Cardiac muscle cell (in vitro differentiated cells and primary cell): Measurements from ENCODE around the gene RSPH6A. TPM values are rescaled to one million over a fixed set of nuclear protein-coding genes. Genes with fewer than 3 reads are reported as not detected.
A peak's percentile ranks its signal among the peaks of the same experiment; 100 is the strongest.

Source experiments
- DNase-seq, 2 donors: peaks; one replicate each; pipeline versions ENCODE4 v3.0.0 to v3.0.0-alpha.2; 2010 to 2017; ENCODE audit warnings: low read depth in 1 of 2, low spot score in 1 of 2
- H3K27ac ChIP-seq: fragments of 200-600 bp; sonication (generic); 2 replicates; pipeline ENCODE4 v1.5.1; 2016
- H3K27me3 ChIP-seq: fragments of 200-600 bp; sonication (generic); 2 replicates; pipeline ENCODE4 v1.6.0; 2016; ENCODE audit warnings: control low read depth
- H3K36me3 ChIP-seq: fragments of 200-600 bp; sonication (generic); 2 replicates; pipeline ENCODE4 v1.5.1; 2016; ENCODE audit warnings: control low read depth
- H3K4me1 ChIP-seq: fragments of 200-600 bp; sonication (generic); 2 replicates; pipeline ENCODE4 v1.8.1; 2017; ENCODE audit warnings: low read depth, mild to moderate bottlenecking, mixed run types
- H3K4me3 ChIP-seq: fragments of 200-600 bp; sonication (generic); 2 replicates; pipeline ENCODE4 v1.5.1; 2016; ENCODE audit warnings: mild to moderate bottlenecking
- H3K9me3 ChIP-seq: fragments of 200-600 bp; sonication (generic); 2 replicates; pipeline ENCODE4 v1.5.1; 2017; ENCODE audit warnings: low read depth, mild to moderate bottlenecking, control low read depth
- polyA plus RNA-seq: library from polyadenylated mRNA; unstranded; fragments of >200 nt; fragmentation: Nextera tagmentation; extraction: Ambion mirVana; gene quantifications from 2 replicates; pipeline ENCODE4 v1.2.1, GENCODE V29; 2016
- total RNA-seq: library from RNA; depleted of rRNA; stranded (reverse); fragments of >200 nt; gene quantifications from 2 replicates; pipeline ENCODE4 v1.2.3, GENCODE V29; 2016
- TF ChIP-seq, protein P1 (sequence below): IDR thresholded peaks from 2 replicates; pipeline ENCODE4 v1.5.1; 2012; ENCODE audit warnings: low read depth, mild to moderate bottlenecking, low read length

The RSPH6A gene
- total and polyA plus RNA-seq, 2 experiments from 2014 or later = 0.27 to 0.45 TPM

- H3K27me3 ChIP-seq = no peaks in the 10 kb centered on the region
- peak overlapping the region; percentile 74 for H3K27ac ChIP-seq
- H3K9me3 ChIP-seq = no peaks in the 10 kb centered on the region
- no peaks in the 10 kb centered on the region for H3K36me3 ChIP-seq
- DNase-seq = peak; percentile 27 to 89
- peaks cover 20% of the 10 kb centered on the region for H3K4me1 ChIP-seq
- TF ChIP-seq, protein P1, sequence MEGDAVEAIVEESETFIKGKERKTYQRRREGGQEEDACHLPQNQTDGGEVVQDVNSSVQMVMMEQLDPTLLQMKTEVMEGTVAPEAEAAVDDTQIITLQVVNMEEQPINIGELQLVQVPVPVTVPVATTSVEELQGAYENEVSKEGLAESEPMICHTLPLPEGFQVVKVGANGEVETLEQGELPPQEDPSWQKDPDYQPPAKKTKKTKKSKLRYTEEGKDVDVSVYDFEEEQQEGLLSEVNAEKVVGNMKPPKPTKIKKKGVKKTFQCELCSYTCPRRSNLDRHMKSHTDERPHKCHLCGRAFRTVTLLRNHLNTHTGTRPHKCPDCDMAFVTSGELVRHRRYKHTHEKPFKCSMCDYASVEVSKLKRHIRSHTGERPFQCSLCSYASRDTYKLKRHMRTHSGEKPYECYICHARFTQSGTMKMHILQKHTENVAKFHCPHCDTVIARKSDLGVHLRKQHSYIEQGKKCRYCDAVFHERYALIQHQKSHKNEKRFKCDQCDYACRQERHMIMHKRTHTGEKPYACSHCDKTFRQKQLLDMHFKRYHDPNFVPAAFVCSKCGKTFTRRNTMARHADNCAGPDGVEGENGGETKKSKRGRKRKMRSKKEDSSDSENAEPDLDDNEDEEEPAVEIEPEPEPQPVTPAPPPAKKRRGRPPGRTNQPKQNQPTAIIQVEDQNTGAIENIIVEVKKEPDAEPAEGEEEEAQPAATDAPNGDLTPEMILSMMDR = no peak
- H3K4me3 ChIP-seq = peak overlapping the region; percentile 54
Measured at GRCh38 chr19:45815481-45816216, 541 bp upstream of the RSPH6A start.

DNA sequence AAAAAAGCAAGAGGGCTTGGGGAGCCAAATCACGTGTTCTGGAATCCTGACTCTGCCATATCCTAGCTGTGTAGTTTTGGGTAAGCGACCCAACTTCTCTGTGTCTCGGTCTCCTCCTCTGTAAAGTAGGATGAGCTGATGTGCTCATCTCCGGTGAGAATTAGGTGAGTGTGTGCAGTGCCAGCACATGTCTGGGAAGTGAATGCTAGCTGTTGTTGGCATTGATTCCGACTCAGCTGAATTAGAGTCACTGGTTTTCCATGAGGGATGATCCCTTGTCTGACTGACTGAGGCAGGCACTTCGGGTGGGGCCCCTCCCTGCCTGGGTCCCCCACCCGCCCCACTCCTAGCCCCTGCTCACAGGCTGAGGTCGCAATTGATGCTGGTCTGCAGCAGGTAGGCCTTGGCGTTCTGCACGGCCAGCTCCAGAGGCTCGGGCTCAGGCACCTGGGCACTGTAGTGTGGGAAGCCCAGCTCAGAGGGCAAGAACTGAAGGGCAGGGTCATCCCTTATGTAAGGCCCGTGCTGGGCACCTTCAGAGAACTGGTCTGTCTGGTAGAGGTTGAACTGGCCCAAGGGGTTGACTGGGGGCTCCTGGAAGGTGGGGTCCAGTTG is 835 bp downstream of the RSPH6A start:
- H3K27me3 ChIP-seq = no peaks in the 10 kb centered on the region
- H3K4me3 ChIP-seq = peak overlapping the region; percentile 54
- TF ChIP-seq, protein P1 = no peak
- H3K9me3 ChIP-seq = no peaks in the 10 kb centered on the region
- peak overlapping the region; percentile 74 for H3K27ac ChIP-seq
- H3K4me1 ChIP-seq = peaks cover 20% of the 10 kb centered on the region
- no peaks in the 10 kb centered on the region for H3K36me3 ChIP-seq
- DNase-seq = no peak

- H3K36me3 ChIP-seq = no peaks in the 10 kb centered on the region
- DNase-seq = no peak
- H3K27ac ChIP-seq = no peak overlapping the region
- H3K27me3 ChIP-seq = no peaks in the 10 kb centered on the region
- TF ChIP-seq, protein P1 = no peak
- no peak overlapping the region for H3K4me3 ChIP-seq
- no peaks in the 10 kb centered on the region for H3K9me3 ChIP-seq
- H3K4me1 ChIP-seq = peaks cover 14% of the 10 kb centered on the region
Measured at GRCh38 chr19:45812297-45812696, 2.8 kb downstream of the RSPH6A start.

DNA sequence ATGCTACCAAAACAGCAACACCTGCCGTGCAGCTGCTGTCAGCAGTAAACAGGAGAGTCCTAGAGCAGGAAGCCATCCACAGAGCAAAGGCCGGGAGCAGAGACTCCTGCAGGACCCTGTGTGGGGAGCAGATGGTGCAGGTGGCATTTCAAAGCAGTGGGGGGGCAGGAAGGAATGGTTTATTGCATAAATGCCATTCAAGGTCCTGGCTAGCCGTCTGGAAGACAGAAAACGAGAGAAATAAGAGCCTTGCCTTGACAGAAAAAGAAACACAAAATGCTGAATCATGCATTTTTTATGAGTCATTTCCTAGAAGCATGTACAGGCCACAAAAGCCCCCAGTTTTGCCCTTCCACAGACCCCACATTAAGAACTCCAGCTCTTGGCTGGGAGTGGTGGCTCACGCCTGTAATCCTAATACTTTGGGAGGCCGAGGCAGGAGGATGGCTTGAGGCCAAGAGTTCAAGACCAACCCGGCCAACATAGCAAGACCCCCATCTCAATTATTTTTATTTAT is 5.4 kb downstream of the RSPH6A start:
- Histone ChIP-seq H3K4me3 (no peak overlapping the region), H3K27me3 (no peaks in the 10 kb centered on the region), H3K27ac (no peak overlapping the region), H3K4me1 (peaks cover 7% of the 10 kb centered on the region), H3K36me3 (no peaks in the 10 kb centered on the region), H3K9me3 (no peaks in the 10 kb centered on the region)
- DNase-seq = peak in 1 of 2 donors; percentile 76
- TF ChIP-seq, protein P1 = no peak

GRCh38 chr19:45805719-45806118 is 9.4 kb downstream of the RSPH6A start:
- DNase-seq = no peak
- TF ChIP-seq, protein P1 = no peak
- no peaks in the 10 kb centered on the region for H3K4me1 ChIP-seq
- no peaks in the 10 kb centered on the region for H3K36me3 ChIP-seq
- H3K27me3 ChIP-seq = no peaks in the 10 kb centered on the region
- H3K4me3 ChIP-seq = no peak overlapping the region
- no peak overlapping the region for H3K27ac ChIP-seq
- no peaks in the 10 kb centered on the region for H3K9me3 ChIP-seq
